Activated CD4-positive, alpha-beta T cell treated with anti-CD3 and anti-CD28 coated beads, Interleukin-2, amount 50 U/mL, for 24 hours (primary cell): ENCODE measurements around the gene CT55.
"Not testable (repeated sequence)": the region's sequence is repeated elsewhere in the genome, so short reads cannot be mapped to it uniquely, and the experiment has no call there.

Experiments
- DNase-seq, 2 donors: peaks; one replicate each; pipeline ENCODE4 v3.0.0-alpha.2; 2020; ENCODE audit warnings: low read depth in 1 of 2, low spot score in 1 of 2

CT55 gene

GRCh38 chrX:135170877-135171519 is at the start of gene CT55:
CT55 (minus strand) TSS chrX:135171398; CDS start chrX:135171171, 227 bp downstream.
- no peak for DNase-seq

- DNase-seq: peak in 1 of 2 donors; percentile 39
These were observed 42.1 kb upstream of the CT55 start for GRCh38 chrX:135213200-135213844.

GRCh38 chrX:135206427-135206826 is 35.2 kb upstream of the CT55 start:
- not testable (repeated sequence) for DNase-seq

DNA sequence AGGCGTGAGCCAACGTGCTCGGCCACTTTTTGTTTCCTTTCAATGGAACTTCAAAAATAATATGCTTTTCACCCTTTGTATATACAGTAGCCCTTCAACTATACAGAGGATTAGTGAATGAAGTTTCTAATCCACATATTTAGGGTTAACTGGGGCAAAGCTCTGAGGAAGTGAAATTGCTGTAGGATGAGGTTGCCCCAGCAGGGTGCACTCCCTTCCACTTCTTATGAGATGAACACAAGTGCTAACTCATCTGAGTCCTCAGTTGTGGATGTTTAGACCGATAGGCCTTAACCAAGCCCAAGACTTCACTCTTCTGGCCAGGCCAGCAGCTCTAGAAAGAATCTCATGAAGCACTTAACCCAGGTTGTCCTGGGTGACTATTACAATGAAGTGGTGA is 29.1 kb upstream of the CT55 start:
- DNase-seq: no peak

GRCh38 chrX:135194684-135195083 is 23.5 kb upstream of the CT55 start:
- DNase-seq: no peak

GRCh38 chrX:135193740-135194139 is 22.5 kb upstream of the CT55 start:
- DNase-seq: no peak

DNA sequence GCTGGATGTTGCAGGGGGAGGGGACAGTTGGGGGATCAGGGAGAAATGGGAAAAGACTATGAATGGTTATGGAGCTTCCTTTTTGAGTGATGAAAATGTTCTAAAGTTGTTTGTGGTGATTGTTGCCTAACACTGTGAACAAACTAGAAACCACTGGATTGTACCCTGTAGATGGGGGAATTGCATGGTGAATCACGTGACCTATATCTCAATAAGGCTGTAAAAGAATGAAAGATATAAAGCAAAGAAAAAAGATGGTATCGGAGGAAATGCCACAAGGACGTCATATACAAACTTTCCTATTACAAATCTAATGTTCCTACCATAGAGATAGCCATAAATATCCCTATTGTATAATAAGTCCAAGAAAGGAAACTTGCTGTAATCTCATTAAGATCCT is 20.6 kb upstream of the CT55 start:
- DNase-seq: no peak

GRCh38 chrX:135185795-135186443 is 14.7 kb upstream of the CT55 start:
- DNase-seq: peak in 1 of 2 donors; percentile 15

DNA sequence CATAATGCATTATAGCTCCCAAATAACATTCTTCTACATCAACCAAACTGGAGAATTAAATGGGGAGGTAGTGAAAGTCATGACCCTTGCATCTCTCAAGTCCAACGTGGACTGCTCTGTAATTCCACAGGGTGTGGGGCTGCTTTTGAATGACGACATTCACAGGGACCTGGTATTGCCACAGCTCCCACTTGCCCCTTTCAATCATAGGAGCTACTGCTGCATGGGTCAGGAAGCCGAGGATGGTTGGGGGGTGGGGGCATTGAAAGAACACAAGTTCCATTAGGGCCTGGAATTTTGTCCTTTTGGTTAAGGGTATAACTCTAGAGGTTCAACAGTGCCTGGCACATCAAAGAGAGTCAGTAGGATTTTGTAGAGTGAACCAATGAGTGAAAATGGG is 7.4 kb upstream of the CT55 start:
- DNase-seq: no peak

- no peak for DNase-seq
These were observed 730 bp downstream of the CT55 start for GRCh38 chrX:135170468-135170867.

GRCh38 chrX:135169534-135169933 is 1.7 kb downstream of the CT55 start:
- DNase-seq: not testable (repeated sequence)

- DNase-seq: no peak
These were observed 2.7 kb downstream of the CT55 start for GRCh38 chrX:135168486-135168885.

GRCh38 chrX:135154688-135155087 is 16.5 kb downstream of the CT55 start:
- DNase-seq: not testable (repeated sequence)

DNA sequence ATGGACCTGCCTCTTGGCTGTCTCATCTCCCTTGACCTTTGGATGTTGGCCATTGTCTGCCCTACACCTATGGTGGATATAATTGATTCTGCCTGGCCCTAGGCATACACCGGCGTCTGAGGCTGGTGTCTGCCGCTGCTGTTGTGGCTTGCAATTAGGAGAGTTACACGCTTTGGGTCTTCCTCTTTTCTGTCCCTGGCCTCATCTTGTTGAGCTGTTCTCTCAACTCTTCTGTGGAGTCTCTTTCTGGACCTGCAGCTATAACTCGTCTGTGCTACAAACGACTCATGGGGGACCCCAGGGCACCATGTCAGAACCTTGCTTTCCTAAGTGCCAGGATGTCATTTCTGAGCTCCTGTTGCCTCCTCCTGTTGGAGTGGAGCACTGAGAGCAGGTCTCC is 45.1 kb downstream of the CT55 start:
- DNase-seq: not testable (repeated sequence)

DNA sequence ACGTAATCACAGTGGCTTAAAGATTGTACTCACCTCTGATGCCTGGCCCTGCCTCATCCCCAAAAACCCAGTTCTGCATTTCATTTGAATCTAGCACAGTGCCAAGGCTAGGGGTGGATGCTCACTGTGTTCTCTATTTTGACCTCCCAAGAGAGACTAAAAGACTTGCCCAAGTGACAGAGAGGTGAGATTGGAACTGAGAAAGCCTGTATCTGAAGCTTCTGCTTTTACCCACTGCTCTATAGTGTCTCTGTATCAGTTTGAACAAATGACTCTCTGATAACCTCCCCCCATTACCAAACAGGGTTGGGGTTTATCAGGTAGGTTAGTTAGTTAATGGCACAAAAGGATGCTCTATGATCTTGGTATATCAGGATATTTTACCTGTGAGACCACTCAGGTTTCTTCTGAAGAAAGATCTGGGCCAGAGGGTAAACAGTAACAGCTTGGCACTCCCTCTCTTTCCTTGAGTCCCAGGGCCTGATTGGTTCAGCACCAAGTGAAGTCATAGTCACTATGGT is 51.1 kb downstream of the CT55 start, which contains the start of gene ETDB:
Gene ETDB (minus strand): TSS at position 471 of the 521 bp plus-strand sequence. CDS start 1,265 bp downstream, outside the sequence.
- DNase-seq: not testable (repeated sequence)

DNA sequence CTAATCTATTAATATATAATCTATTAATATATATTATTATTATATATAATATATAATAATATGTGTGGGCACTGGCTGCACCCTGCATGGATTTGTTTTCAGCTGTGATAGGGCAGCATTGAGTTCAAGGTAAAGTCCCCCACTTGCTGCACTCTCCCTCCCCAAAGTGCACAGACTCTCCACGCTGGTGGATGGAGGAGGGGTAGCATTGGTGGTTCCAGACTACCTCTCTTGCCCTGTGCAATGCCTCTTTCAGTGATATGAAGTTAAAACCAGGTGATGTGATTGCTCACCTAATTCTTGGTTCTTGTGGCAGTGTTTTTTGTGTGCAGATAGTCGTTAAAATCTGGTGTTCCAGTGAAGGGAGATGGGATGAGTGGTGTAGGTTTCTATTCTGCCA is 55.1 kb downstream of the CT55 start:
- not testable (repeated sequence) for DNase-seq

- DNase-seq: no peak
These were observed 56.8 kb downstream of the CT55 start for GRCh38 chrX:135114392-135114791.

DNA sequence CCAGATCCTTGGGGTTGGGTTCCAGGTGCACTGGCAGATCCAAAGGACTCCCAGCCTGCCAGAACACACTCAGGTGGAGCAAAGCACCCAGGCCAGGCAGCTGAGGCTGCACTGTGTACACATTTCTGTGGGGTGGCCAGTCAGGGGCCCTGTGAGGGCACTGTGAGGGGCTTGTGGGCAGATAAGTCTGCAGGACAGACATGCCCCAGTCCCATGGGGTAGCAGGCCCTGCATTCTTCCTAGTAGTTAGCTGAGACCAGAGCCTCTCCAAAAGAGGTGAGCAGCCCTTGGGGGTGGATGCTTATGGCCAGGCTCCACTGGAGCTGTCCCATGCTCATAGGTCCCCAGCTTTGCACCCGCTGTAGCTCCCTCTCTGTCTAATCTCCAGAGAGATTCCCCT is 58.5 kb downstream of the CT55 start:
- no peak for DNase-seq

DNA sequence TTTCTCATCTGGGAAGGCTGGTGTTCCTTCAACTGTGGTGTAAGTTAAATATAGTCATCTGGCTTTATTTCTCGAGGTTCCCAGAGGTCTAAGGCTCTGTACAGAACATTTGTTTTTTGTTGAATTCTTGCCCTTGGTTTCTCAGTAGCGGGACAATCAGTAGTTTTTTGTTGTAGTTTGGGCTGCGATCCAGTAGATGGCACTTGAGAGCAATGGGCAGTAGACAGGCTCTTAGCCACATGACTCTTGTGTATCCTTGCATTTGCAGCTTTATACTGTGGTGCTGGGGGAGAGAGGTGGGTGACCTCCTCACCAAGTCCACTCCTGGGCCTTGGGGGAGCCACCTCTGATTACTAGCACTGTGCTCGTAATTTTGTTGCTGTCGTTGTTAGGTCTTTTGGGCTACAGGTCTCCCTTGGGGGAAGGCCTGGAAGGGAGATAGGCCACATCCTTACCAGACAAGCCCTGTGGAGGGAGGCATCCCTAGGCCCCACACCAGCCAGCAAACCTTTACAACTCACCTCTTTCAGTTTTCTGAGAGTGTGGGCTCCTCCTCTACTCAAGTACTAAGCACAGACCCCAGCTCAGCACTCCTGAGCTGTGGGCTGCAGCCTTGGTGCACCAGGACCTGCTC is 59.0 kb downstream of the CT55 start:
- peak in 1 of 2 donors; percentile 30 for DNase-seq

DNA sequence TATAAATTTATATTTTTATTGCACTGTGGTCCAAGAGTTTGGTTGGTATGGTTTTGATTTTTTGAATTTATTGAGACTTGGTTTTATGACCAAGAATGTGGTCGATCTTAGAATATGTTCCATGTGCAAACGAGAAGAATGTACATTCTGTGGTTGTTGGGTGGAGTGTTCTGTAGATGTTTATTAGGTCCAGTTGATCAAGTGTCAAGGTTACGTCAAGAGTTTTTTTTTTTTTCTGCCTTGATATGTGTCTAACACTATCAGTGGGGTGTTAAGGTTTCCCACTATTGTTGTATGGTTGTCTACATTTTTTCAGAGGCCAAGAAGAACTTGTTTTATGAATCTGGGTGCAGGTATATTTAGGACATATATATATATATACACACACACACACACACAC is 61.6 kb downstream of the CT55 start:
- no peak for DNase-seq
